ENCODE results near the gene ATP8A2. TPM values are rescaled to one million over a fixed set of nuclear protein-coding genes. Genes with fewer than 3 reads are reported as not detected.

Gene ATP8A2
- total RNA-seq, 1 donor from 2014 or later, result 1.7 TPM

DNA sequence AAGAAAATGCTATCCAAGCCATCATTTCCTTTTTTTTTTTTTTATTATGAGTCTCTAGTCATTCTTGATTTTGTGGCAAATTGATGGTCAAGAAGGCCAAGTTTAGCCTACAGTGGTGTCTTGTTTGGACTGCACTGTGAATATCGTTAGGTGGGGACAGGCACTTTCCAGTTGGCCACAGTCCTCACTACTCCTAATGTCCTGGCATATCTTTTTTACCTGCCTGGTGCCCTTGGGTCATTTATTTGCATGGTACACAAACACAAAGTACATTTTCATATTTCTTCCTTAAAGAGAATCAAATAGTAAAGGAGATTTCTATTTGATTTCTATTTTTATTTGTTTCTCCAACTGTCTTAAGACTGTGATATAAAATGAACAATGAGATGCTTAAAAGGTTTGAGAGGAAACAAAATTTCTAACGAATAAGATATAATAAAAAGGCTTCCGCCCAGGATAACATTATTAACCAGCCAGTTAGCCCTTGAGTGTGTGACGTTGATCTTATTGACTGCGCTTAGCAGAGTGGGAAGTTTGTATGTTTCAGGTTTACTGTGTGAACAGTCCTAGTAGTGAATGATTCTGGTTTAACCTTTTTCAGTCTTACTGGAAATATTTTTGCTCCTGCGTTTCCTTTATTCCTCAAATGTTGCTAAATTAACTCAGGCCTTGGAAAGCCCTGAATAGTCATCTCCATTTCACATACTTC lies 312.0 kb downstream of the ATP8A2 start:
- Histone ChIP-seq H3K4me1 (no peaks in the 10 kb centered on the region), H3K36me3 (no peaks in the 10 kb centered on the region), H3K27ac (no peak overlapping the region), H3K9me3 (no peaks in the 10 kb centered on the region), H3K4me3 (no peak overlapping the region), H3K27me3 (ENCODE audit: low read depth) (no peaks in the 10 kb centered on the region)
- DNase-seq (no peak), ATAC-seq (no peak)
- intact Hi-C loops (cut with DNase I), result no loop called here
- no peak for TF ChIP-seq CTCF (IDR thresholded peaks at IDR 0.05)

DNA sequence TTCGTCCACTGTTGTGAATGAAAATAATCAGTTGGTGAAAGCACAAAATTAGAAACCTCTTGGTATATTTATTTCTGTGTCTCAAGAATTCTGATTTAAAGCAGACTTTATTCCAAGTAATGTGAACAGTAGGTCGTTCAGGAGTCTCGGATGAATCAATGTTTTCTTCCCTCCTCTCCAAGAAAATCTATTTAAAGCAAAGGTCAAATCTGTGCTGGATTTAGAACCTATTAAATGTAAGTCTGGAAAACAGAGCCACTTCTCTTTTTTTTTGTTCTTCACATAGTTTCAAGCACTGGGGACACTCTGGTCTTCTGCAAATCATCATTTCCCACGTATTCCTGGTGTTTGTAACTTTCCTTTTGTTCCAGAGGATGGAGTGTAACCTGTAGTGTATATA lies 312.7 kb downstream of the ATP8A2 start:
- Histone ChIP-seq H3K36me3 (no peaks in the 10 kb centered on the region), H3K27me3 (ENCODE audit: low read depth) (no peaks in the 10 kb centered on the region), H3K4me3 (no peak overlapping the region), H3K9me3 (no peaks in the 10 kb centered on the region), H3K4me1 (no peaks in the 10 kb centered on the region), H3K27ac (no peak overlapping the region)
- DNase-seq (no peak), ATAC-seq (no peak)
- intact Hi-C loops (cut with DNase I), result no loop called here
- no peak for TF ChIP-seq CTCF (IDR thresholded peaks at IDR 0.05)

DNA sequence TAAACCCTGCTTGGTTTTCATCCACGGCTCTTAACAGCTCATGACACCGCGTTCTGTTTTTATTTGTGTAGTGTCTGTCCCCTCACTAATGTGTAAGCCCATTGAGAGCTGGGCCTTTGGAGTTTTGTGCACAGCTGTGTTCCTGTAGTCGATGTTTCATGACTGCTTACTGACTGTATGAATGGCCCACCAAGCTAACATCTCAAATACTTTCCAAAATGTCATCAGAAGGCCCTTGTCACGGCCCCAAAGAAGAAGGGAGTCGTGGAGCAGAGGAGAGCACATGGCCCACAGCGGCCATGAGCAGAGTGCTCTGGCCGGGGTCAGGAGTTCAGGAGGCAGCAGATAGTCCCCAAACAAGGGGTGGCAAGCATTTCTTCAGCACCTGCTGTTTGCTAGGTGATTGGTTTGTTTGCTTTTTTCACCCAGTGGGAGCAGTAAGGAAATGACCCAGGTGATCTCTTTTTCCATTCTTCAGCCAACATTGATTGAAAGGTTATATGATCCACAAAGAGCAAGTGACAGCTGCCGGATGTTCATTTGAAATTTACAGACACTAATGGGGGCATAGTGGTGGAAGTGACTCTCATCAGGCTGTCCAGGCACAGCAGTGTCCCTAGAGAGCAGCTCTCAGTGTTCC lies 315.2 kb downstream of the ATP8A2 start:
- H3K4me1 ChIP-seq, result no peaks in the 10 kb centered on the region
- H3K36me3 ChIP-seq, result no peaks in the 10 kb centered on the region
- ATAC-seq (no peak), DNase-seq (no peak)
- no peak overlapping the region for H3K4me3 ChIP-seq
- H3K27me3 ChIP-seq (ENCODE audit: low read depth), result no peaks in the 10 kb centered on the region
- TF ChIP-seq CTCF (IDR thresholded peaks at IDR 0.05), result no peak
- H3K9me3 ChIP-seq, result no peaks in the 10 kb centered on the region
- intact Hi-C loops (cut with DNase I), result no loop called here
- H3K27ac ChIP-seq, result no peak overlapping the region

DNA sequence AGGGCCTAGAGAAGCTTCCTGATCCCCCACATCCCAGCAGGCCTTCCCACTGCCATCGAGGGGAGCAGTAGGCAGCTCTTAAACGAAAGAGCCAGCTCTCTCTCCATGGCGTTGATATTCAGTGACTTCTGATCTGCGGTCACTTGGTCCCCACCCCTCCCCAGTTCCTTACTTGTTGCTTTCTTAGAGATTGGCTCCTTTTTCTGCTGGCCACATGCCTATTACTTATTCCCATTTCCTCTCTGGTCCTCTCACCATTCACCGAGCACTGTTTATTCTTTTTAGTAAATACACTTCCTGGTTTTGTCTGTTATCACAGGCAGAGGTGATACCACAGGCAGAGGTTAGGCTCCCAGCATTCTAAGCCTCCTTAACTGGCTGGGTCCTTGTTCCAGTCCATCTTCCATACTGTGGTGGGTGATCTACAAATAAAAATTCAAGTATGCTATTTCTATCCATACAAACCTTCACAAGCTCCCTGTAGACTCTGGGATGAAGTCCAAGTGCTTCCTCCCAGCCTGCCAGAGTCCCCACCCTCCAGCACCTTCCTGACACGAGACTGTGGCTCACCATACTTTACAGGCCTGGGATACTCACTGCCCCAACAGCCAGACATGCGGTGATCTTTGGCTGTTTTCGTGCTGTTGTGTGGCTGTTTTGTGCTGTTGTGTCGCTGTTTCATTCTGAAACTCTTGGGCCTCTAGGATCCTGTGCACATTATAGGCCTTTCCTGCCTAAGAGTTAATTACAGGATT lies 315.9 kb downstream of the ATP8A2 start:
- no peak for TF ChIP-seq CTCF (IDR thresholded peaks at IDR 0.05)
- H3K27me3 ChIP-seq (ENCODE audit: low read depth), result no peaks in the 10 kb centered on the region
- intact Hi-C loops (cut with DNase I), result no loop called here
- ATAC-seq (no peak), DNase-seq (no peak)
- no peaks in the 10 kb centered on the region for H3K9me3 ChIP-seq
- H3K27ac ChIP-seq, result no peak overlapping the region
- no peak overlapping the region for H3K4me3 ChIP-seq
- H3K4me1 ChIP-seq, result no peaks in the 10 kb centered on the region
- no peaks in the 10 kb centered on the region for H3K36me3 ChIP-seq

DNA sequence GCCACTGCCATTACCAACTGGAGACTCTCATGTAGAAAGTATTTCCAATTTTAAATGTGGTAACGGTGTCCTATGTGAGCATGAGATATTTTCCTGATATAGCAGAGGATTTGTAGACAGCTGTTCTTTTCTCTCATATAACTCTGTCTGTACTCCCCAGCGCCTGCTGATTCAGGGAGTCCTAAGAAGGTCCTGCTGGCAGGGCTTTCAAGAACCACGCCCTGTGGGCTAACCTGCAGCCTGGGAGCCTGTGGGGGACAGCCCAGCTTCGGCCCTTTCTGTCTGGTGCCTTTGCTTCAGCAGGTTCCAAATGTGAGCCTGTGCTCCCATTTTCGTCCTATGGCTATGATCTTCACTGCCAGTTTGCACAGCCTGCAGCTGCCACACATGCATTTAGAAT lies 316.8 kb downstream of the ATP8A2 start:
- ATAC-seq (no peak), DNase-seq (no peak)
- no peak for TF ChIP-seq CTCF (IDR thresholded peaks at IDR 0.05)
- no peaks in the 10 kb centered on the region for H3K4me1 ChIP-seq
- H3K4me3 ChIP-seq, result no peak overlapping the region
- no peak overlapping the region for H3K27ac ChIP-seq
- no peaks in the 10 kb centered on the region for H3K9me3 ChIP-seq
- H3K27me3 ChIP-seq (ENCODE audit: low read depth), result no peaks in the 10 kb centered on the region
- intact Hi-C loops (cut with DNase I), result no loop called here
- H3K36me3 ChIP-seq, result no peaks in the 10 kb centered on the region

All from lower lobe of right lung (tissue), 2 donors.